RWPE1 (cell line): Measurements from ENCODE around the gene WDR7.

ENCODE experiments used
- CTCF ChIA-PET: fragments of 350-600 bp; sonication (Branson Sonifier 250); formaldehyde crosslinking; extraction: SDS; loops from one replicate; lab custom pipeline; 2021; lab: Yijun Ruan, JAX
- POLR2A ChIA-PET: fragments of 400-600 bp; formaldehyde crosslinking; extraction: SDS; loops from one replicate; lab custom pipeline; 2020; ENCODE audit warnings: antibody characterized with exemption; ENCODE audit not compliant: low non-redundant PET; lab: Yijun Ruan, JAX
- DNase-seq: peaks from one replicate; pipeline ENCODE4 v3.0.0; 2012; ENCODE audit warnings: low spot score
- H3K27ac ChIP-seq: fragments of 450-650 bp; 2 replicates; pipeline ENCODE4 v1.5.1; 2017
- CTCF ChIP-seq: fragments of 450-650 bp; conservative IDR thresholded peaks from 2 replicates; pipeline ENCODE4 v1.5.1; 2017; ENCODE audit warnings: low read depth, mild to moderate bottlenecking

WDR7 gene

GRCh38 chr18:56987236-56987635, 336.1 kb downstream of the WDR7 start:
- no peak for TF ChIP-seq CTCF
- CTCF ChIA-PET: no interaction called here
- DNase-seq: no peak
- POLR2A ChIA-PET: no interaction called here
- no peak overlapping the region for H3K27ac ChIP-seq

DNA sequence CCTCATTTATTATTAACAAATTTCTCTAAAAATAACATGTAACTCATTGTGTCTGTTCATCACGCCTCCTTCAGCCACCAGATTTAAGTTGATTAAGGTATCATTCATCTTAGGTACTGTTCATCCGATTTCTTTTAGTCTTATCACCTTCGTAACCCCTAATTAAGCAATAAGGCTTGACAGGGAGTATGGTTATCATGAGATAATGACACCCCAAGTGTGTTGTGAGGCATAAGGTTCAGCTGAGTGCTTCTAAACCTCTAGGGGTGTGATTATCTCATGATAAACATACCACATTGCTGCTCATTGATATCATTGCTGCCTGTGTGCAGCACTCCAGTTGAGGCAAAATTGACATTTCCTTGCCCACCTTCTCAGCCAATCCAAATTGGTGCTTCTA, 336.9 kb downstream of the WDR7 start:
- no peak for DNase-seq
- POLR2A ChIA-PET: no interaction called here
- no peak overlapping the region for H3K27ac ChIP-seq
- TF ChIP-seq CTCF: no peak
- CTCF ChIA-PET: no interaction called here

DNA sequence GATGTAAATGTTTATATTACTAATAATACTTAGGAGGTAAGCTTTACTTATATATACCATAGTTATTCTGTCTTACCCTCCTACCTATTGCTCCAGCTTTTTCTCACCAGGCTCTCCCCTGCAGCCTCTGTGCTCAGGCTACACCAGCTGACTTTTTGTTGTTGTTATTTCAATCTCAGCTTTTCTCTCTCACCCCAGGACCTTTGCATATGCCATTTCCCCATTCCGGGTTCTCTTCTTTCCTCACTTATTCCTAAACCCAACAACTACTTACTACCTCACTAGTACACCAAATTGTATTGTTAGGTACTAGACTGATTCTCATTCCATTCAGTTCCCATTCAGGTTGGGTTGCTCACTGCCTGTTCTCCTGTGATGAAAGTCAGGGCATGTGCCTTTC, 339.5 kb downstream of the WDR7 start:
- ChIA-PET POLR2A (no interaction called here), CTCF (no interaction called here)
- no peak for DNase-seq
- H3K27ac ChIP-seq: no peak overlapping the region
- no peak for TF ChIP-seq CTCF

DNA sequence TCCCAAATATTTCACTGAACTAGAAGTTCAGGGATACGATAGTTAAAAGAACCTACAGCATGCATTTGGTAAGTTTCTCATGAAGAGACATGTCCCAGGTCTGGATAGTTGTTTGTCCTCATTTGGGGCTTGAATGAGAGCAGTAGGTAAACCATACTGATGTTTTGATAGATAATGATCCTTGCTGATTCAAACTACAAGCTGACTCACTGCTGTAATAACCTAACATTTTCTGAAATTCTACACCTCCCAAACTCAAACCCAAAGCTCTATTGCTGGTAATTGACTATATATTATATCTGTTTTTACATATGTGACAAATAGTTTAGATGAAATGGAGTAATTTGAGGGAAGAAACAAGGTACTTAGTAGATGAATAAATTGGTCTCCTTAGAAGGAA, 341.6 kb downstream of the WDR7 start:
- ChIA-PET CTCF (interaction anchor here (0.8 kb wide), 1 partner anchor 129 kb away, joined by 3 read pairs; no protein-coding TSS in a partner anchor), POLR2A (no interaction called here)
- DNase-seq: no peak
- H3K27ac ChIP-seq: no peak overlapping the region
- no peak for TF ChIP-seq CTCF

DNA sequence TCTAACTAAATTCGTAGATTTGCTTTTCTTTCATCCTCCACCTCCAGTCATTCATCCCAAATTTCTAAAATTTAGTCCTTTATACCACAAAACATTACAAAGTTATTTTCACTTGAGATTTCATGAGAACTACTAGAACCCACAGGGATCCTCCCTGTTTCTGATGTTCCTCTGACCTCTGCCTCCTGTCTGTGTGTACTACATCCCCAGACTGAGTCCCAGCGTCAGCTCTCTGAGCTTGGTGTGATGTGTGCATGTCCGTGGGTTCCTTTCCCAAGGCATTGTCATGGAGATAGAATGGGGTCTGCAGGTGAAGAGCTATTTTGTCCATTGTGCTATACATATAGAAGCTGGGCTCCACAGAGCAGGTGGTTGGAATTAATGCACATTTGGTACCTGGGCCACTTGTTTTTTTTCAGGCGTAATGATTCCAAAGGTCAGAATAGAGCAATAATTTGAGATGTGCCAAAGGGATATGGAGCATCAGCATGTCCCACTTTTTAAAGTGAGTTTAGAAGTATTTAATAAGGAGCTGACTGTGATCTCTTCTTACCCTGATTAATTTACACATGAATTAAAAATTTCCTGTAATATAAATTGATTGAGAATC, 344.5 kb downstream of the WDR7 start:
- CTCF ChIA-PET: interaction anchor here (0.7 kb wide), 1 partner anchor 832 kb away, joined by 3 read pairs; no protein-coding TSS in a partner anchor
- POLR2A ChIA-PET: no interaction called here
- no peak for TF ChIP-seq CTCF
- no peak for DNase-seq
- no peak overlapping the region for H3K27ac ChIP-seq

DNA sequence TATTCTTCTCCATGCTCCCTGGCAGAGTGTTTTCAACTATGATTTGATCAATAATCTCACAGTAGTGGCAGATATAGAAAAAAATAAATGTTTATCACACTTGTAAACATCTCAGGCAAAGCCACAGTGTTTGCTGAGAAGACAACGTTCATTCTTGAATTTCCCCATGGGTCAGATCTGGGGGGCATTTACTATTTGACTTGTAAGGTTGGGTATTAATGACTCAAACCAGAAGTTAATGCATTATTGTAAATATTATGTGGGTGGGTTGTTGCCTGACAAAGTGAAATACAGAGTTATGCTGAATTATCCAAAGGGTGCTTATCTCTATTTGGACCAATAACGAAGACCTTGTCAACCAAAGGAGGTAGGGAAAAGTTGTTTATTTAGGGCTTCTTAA, 346.0 kb downstream of the WDR7 start:
- no peak overlapping the region for H3K27ac ChIP-seq
- ChIA-PET POLR2A (no interaction called here), CTCF (no interaction called here)
- TF ChIP-seq CTCF: no peak
- no peak for DNase-seq

GRCh38 chr18:56999823-57000222, 348.7 kb downstream of the WDR7 start:
- H3K27ac ChIP-seq: no peak overlapping the region
- CTCF ChIA-PET: no interaction called here
- no peak for TF ChIP-seq CTCF
- no peak for DNase-seq
- POLR2A ChIA-PET: no interaction called here
